Neural progenitor cell (in vitro differentiated cells): ENCODE measurements around the gene SND1. TPM values are rescaled to one million over a fixed set of nuclear protein-coding genes. Genes with fewer than 3 reads are reported as not detected.
"Not testable (repeated sequence)": the region's sequence is repeated elsewhere in the genome, so short reads cannot be mapped to it uniquely, and the experiment has no call there.

ENCODE experiments used
- DNase-seq: peaks from one replicate; pipeline ENCODE4 v3.0.0-alpha.2; 2016; ENCODE audit warnings: low spot score
- H2AFZ ChIP-seq: fragments of 200-600 bp; sonication (generic); replicated peaks from 2 replicates; pipeline ENCODE4 v1.6.1; 2016; ENCODE audit warnings: antibody characterized with exemption
- H3F3A ChIP-seq: fragments of 200-600 bp; sonication (generic); 2 replicates; pipeline ENCODE4 v1.6.1; 2016; ENCODE audit warnings: antibody characterized with exemption, low read depth
- H3K27ac ChIP-seq: fragments of 200-600 bp; sonication (generic); 2 replicates; pipeline ENCODE4 v1.5.1; 2016; ENCODE audit warnings: mild to moderate bottlenecking
- H3K27me3 ChIP-seq: fragments of 200-600 bp; sonication (generic); 2 replicates; pipeline ENCODE4 v1.6.1; 2016; ENCODE audit warnings: mild to moderate bottlenecking, moderate library complexity
- H3K36me3 ChIP-seq: fragments of 200-600 bp; sonication (generic); 2 replicates; pipeline ENCODE4 v1.5.1; 2016
- H3K4me1 ChIP-seq: fragments of 200-600 bp; sonication (generic); 2 replicates; pipeline ENCODE4 v1.6.1; 2016; ENCODE audit warnings: mixed run types
- H3K4me2 ChIP-seq: fragments of 200-600 bp; sonication (generic); 2 replicates; pipeline ENCODE4 v1.6.1; 2016
- H3K4me3 ChIP-seq: fragments of 200-600 bp; sonication (generic); 2 replicates; pipeline ENCODE4 v1.5.1; 2016
- H3K79me2 ChIP-seq: fragments of 200-600 bp; sonication (generic); 2 replicates; pipeline ENCODE4 v1.6.1; 2016; ENCODE audit warnings: low read depth
- H3K9ac ChIP-seq: fragments of 200-600 bp; sonication (generic); 2 replicates; pipeline ENCODE4 v1.6.1; 2016
- H3K9me3 ChIP-seq: fragments of 200-600 bp; sonication (generic); 2 replicates; pipeline ENCODE4 v1.5.1; 2016; ENCODE audit warnings: low read depth
- H4K20me1 ChIP-seq: fragments of 200-600 bp; sonication (generic); 2 replicates; pipeline ENCODE4 v1.6.1; 2016; ENCODE audit warnings: low read depth
- H3K27ac Mint-ChIP-seq: 3 replicates; pipeline ENCODE4 v1.8.0; 2021; ENCODE audit warnings: mixed read lengths
- H3K27me3 Mint-ChIP-seq: 2 replicates; pipeline ENCODE4 v1.8.0; 2022; ENCODE audit warnings: low read depth, mild to moderate bottlenecking, inconsistent platforms, moderate library complexity, mixed read lengths; ENCODE audit not compliant: insufficient read depth
- H3K36me3 Mint-ChIP-seq: 3 replicates; pipeline ENCODE4 v1.8.0; 2021; ENCODE audit warnings: mixed read lengths
- H3K4me1 Mint-ChIP-seq: 3 replicates; pipeline ENCODE4 v1.8.0; 2021; ENCODE audit warnings: mixed read lengths
- H3K4me3 Mint-ChIP-seq: 3 replicates; pipeline ENCODE4 v1.8.0; 2021; ENCODE audit warnings: mild to moderate bottlenecking, moderate library complexity, mixed read lengths
- H3K9me3 Mint-ChIP-seq: 3 replicates; pipeline ENCODE4 v1.8.0; 2020; ENCODE audit warnings: mixed read lengths
- EZH2 ChIP-seq: fragments of 200-600 bp; sonication (generic); IDR thresholded peaks from 2 replicates; pipeline ENCODE4 v1.6.1; 2017; ENCODE audit warnings: antibody characterized with exemption, mild to moderate bottlenecking, moderate library complexity
- EZH2phosphoT487 ChIP-seq: fragments of 200-600 bp; sonication (generic); IDR thresholded peaks from 2 replicates; pipeline ENCODE4 v1.6.1; 2017; ENCODE audit warnings: antibody characterized with exemption
- total RNA-seq: library from RNA; depleted of rRNA; stranded (reverse); fragments of >200 nt; gene quantifications from 2 replicates; pipeline ENCODE4 v1.2.3, GENCODE V29; 2015; ENCODE audit warnings: low replicate concordance
- TF ChIP-seq, protein P1 (sequence below): fragments of 200-600 bp; sonication (generic); IDR thresholded peaks from 2 replicates; pipeline ENCODE4 v1.5.1; 2017; ENCODE audit warnings: antibody characterized with exemption, mild to moderate bottlenecking

The SND1 gene
- total RNA-seq, 1 donor from 2014 or later, result 154 TPM

DNA sequence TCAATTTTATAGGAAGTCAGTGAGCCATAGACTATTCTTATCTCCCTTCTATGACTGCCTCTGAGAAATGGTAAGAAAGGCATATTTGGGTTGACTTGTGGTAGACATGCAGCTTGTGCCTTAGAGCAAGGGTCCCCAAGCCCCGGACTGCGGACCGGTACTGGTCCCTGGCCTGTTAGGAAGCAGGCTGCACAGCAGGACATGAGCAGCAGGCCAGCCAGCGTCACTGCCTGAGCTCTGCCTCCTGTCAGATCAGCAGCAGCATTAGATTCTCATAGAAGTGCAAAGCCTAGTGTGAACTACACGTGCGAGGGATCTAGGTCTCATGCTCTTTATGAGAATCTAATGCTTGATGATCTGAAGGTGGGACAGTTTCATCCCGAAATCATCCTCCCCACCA, 180.6 kb downstream of the SND1 start:
- H3K4me2 ChIP-seq, result no peak overlapping the region
- H4K20me1 ChIP-seq, result peaks cover 4% of the 10 kb centered on the region
- H3K4me1 ChIP-seq, result peaks cover 11% of the 10 kb centered on the region
- no peak overlapping the region for H2AFZ ChIP-seq
- no peaks in the 10 kb centered on the region for H3K9me3 Mint-ChIP-seq
- H3K36me3 ChIP-seq, result no peaks in the 10 kb centered on the region
- no peak overlapping the region for H3K4me3 ChIP-seq
- no peaks in the 10 kb centered on the region for H3K27me3 Mint-ChIP-seq
- no peaks in the 10 kb centered on the region for H3K9me3 ChIP-seq
- H3K9ac ChIP-seq, result no peak overlapping the region
- no peak overlapping the region for H3K27ac Mint-ChIP-seq
- H3K4me1 Mint-ChIP-seq, result peaks cover 28% of the 10 kb centered on the region
- H3F3A ChIP-seq, result no peaks in the 10 kb centered on the region
- TF ChIP-seq, protein P1, sequence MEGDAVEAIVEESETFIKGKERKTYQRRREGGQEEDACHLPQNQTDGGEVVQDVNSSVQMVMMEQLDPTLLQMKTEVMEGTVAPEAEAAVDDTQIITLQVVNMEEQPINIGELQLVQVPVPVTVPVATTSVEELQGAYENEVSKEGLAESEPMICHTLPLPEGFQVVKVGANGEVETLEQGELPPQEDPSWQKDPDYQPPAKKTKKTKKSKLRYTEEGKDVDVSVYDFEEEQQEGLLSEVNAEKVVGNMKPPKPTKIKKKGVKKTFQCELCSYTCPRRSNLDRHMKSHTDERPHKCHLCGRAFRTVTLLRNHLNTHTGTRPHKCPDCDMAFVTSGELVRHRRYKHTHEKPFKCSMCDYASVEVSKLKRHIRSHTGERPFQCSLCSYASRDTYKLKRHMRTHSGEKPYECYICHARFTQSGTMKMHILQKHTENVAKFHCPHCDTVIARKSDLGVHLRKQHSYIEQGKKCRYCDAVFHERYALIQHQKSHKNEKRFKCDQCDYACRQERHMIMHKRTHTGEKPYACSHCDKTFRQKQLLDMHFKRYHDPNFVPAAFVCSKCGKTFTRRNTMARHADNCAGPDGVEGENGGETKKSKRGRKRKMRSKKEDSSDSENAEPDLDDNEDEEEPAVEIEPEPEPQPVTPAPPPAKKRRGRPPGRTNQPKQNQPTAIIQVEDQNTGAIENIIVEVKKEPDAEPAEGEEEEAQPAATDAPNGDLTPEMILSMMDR, result no peak
- TF ChIP-seq EZH2 (no peak), EZH2phosphoT487 (no peak)
- H3K79me2 ChIP-seq, result peaks cover 11% of the 10 kb centered on the region
- no peaks in the 10 kb centered on the region for H3K27me3 ChIP-seq
- H3K27ac ChIP-seq, result no peak overlapping the region
- no peak for DNase-seq
- no peak overlapping the region for H3K4me3 Mint-ChIP-seq
- peaks cover 4% of the 10 kb centered on the region for H3K36me3 Mint-ChIP-seq

DNA sequence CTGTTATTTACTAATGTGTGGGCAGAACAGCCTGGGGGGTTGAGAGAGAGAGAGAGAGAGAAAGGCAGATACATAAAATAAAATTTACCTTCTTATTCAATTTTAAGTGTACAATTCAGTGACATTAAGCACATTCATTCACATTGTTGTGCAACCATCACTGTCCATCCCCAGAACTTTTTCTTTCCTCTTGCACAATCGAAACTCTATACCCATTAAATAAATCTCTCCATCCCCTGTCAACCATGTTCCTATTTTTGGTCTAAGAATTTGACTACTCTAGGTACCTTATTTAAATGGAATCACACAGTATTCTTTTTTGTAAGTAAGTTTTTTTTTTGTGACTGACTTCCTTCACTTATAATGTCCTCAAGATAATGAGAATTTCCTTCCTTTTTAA, 181.6 kb downstream of the SND1 start:
- Histone ChIP-seq H3K9ac (no peak overlapping the region), H3K4me3 (no peak overlapping the region), H3K36me3 (no peaks in the 10 kb centered on the region), H3F3A (no peaks in the 10 kb centered on the region), H3K9me3 (no peaks in the 10 kb centered on the region), H2AFZ (no peak overlapping the region), H3K4me2 (no peak overlapping the region), H4K20me1 (peaks cover 3% of the 10 kb centered on the region), H3K27ac (no peak overlapping the region), H3K27me3 (no peaks in the 10 kb centered on the region), H3K79me2 (peaks cover 11% of the 10 kb centered on the region), H3K4me1 (peaks cover 7% of the 10 kb centered on the region)
- no peak for TF ChIP-seq EZH2phosphoT487
- TF ChIP-seq, protein P1, result no peak
- no peak for TF ChIP-seq EZH2
- peaks cover 8% of the 10 kb centered on the region for H3K36me3 Mint-ChIP-seq
- no peaks in the 10 kb centered on the region for H3K27me3 Mint-ChIP-seq
- DNase-seq, result no peak
- peaks cover 28% of the 10 kb centered on the region for H3K4me1 Mint-ChIP-seq
- no peak overlapping the region for H3K27ac Mint-ChIP-seq
- peaks cover 6% of the 10 kb centered on the region for H3K9me3 Mint-ChIP-seq
- H3K4me3 Mint-ChIP-seq, result no peak overlapping the region

DNA sequence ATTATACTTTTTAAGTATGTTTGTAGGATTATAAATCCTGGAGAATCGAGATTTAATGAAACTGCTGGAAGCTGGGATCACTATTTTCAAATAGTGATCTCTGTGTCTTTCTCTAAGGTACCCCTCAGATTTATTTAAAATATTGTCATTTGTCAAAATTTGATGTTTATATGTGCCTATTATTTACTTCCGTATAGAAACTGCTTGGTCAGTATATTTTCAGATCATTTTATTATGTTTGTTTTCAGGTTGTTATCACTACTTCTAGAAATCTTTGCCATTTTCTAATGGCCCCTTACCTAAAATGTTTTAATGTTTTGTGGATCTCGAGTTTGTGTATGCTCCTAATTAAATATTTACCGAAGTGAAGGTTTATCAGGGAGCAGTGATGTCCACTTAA, 183.7 kb downstream of the SND1 start:
- H3K27ac Mint-ChIP-seq, result no peak overlapping the region
- H4K20me1 ChIP-seq, result no peaks in the 10 kb centered on the region
- peaks cover 11% of the 10 kb centered on the region for H3K79me2 ChIP-seq

DNA sequence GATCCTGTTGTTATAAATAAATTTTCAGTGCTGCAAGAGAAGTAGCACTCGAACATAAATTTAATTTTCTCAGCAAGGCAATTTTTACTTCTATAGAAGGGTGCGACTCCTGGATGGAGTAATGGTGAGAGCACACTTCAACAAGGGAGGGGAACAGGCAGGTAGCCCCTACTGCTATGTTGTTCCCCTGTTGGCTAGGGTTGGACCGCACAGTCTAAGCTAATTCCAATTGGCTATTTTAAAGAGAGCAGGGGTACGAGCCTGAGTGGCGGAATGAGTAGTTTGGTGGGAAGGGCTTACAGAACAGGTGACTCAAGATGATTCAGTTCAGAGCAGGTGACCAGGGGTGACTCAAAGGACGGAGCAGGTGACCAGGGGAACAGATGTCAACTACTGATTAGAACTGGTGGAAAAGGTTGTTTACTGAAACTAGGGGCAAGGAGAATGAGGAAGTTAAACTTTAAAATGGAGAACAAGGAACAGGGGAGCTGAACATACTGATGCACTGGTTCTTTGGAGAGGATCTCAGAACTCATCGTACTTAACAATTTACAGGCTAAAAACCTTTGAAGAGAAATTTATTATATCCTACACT, 185.9 kb downstream of the SND1 start:
- not testable (repeated sequence) for H3K4me3 Mint-ChIP-seq, H3K27ac ChIP-seq, H3K4me2 ChIP-seq, H3K36me3 Mint-ChIP-seq, H3K9me3 ChIP-seq, H3K9me3 Mint-ChIP-seq, H3F3A ChIP-seq, H3K9ac ChIP-seq, H3K4me1 ChIP-seq, H3K36me3 ChIP-seq, H3K27me3 Mint-ChIP-seq, H3K4me3 ChIP-seq, H4K20me1 ChIP-seq, DNase-seq, H3K27me3 ChIP-seq, H2AFZ ChIP-seq, H3K27ac Mint-ChIP-seq
- peaks cover 27% of the 10 kb centered on the region for H3K4me1 Mint-ChIP-seq
- H3K79me2 ChIP-seq, result peaks cover 11% of the 10 kb centered on the region

More for the DNA sequence above, 183.7 kb downstream of the SND1 start:
- Histone ChIP-seq H2AFZ (no peak overlapping the region), H3K4me2 (no peak overlapping the region), H3K9ac (no peak overlapping the region), H3K9me3 (no peaks in the 10 kb centered on the region), H3K27ac (no peak overlapping the region), H3K4me1 (no peaks in the 10 kb centered on the region), H3K4me3 (no peak overlapping the region), H3F3A (no peaks in the 10 kb centered on the region), H3K36me3 (no peaks in the 10 kb centered on the region), H3K27me3 (no peaks in the 10 kb centered on the region)
- DNase-seq, result no peak
- Mint-ChIP-seq H3K27me3 (no peaks in the 10 kb centered on the region), H3K36me3 (peaks cover 8% of the 10 kb centered on the region), H3K4me1 (peaks cover 27% of the 10 kb centered on the region), H3K9me3 (peaks cover 7% of the 10 kb centered on the region), H3K4me3 (no peak overlapping the region)
- no peak for TF ChIP-seq EZH2phosphoT487
